SJSA1 (cell line): ENCODE data around the gene KIAA2012. TPM values are rescaled to one million over a fixed set of nuclear protein-coding genes. Genes with fewer than 3 reads are reported as not detected.

Experiments used
- DNase-seq, 2 experiments: peaks; one replicate each; pipeline ENCODE4 v3.0.0-alpha.2; 2015 to 2020; ENCODE audit warnings: low spot score in 2 of 2, low read depth in 1 of 2
- H3K27ac ChIP-seq: fragments of 250-450 bp; sonication (Bioruptor Pico); 2 replicates; pipeline ENCODE4 v1.5.1; 2020; ENCODE audit warnings: mild to moderate bottlenecking, moderate library complexity
- H3K27me3 ChIP-seq: fragments of 250-450 bp; sonication (Bioruptor Pico); replicated peaks from 2 replicates; pipeline ENCODE4 v1.5.1; 2020; ENCODE audit warnings: mild to moderate bottlenecking, moderate library complexity
- H3K36me3 ChIP-seq: fragments of 250-450 bp; sonication (Bioruptor Pico); 2 replicates; pipeline ENCODE4 v1.5.1; 2020; ENCODE audit warnings: mild to moderate bottlenecking
- H3K4me1 ChIP-seq: fragments of 250-450 bp; sonication (Bioruptor Pico); replicated peaks from 2 replicates; pipeline ENCODE4 v1.6.1; 2021; ENCODE audit warnings: mild to moderate bottlenecking
- H3K4me3 ChIP-seq: fragments of 250-450 bp; sonication (Bioruptor Pico); 2 replicates; pipeline ENCODE4 v1.5.1; 2020; ENCODE audit warnings: mild to moderate bottlenecking
- H3K9me3 ChIP-seq: fragments of 250-450 bp; sonication (Bioruptor Pico); replicated peaks from 2 replicates; pipeline ENCODE4 v1.5.1; 2020; ENCODE audit warnings: mild to moderate bottlenecking
- total RNA-seq: library from RNA; depleted of rRNA; stranded (reverse); fragments of >200 nt; shearing (Covaris generic); gene quantifications from 2 replicates; pipeline ENCODE4 v1.2.3, GENCODE V29; 2014

Gene KIAA2012
- total RNA-seq, 1 experiment from 2014 or later, result 0.03 TPM

DNA sequence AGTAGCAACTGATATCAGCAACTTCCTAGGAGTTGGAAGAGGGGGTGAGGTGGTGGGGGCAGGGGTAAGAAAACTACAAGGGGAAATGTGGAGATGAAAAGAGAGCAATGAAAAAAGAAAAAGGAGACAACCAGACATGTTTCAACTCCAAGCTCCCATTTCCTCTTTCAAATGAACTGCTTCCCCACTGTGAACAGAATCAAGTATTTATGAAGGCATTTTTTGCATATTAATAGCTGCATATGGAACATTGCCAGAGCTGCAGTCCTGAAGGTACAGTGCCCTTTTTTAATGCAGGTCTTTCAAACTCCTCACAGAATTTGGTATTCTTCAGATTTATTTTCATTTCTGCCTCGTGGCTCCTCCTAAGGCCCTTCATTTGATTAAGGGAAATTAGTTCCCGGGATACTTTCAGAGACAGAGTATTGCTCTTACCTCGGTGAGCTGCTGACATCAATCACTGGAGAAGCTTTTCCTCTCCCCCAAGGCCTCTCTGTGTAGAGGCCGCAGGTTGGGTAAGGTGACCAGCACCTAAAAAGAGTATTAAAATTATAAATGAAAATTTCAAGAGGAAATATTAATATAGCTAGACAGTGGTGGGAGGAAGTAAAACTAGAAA is 68.4 kb downstream of the KIAA2012 start:
- Histone ChIP-seq H3K4me1 (no peaks in the 10 kb centered on the region; the same call in 1 of the 2 replicates), H3K9me3 (no peaks in the 10 kb centered on the region), H3K4me3 (no peak overlapping the region), H3K36me3 (no peaks in the 10 kb centered on the region), H3K27me3 (no peaks in the 10 kb centered on the region), H3K27ac (no peak overlapping the region)
- DNase-seq, result no peak

DNA sequence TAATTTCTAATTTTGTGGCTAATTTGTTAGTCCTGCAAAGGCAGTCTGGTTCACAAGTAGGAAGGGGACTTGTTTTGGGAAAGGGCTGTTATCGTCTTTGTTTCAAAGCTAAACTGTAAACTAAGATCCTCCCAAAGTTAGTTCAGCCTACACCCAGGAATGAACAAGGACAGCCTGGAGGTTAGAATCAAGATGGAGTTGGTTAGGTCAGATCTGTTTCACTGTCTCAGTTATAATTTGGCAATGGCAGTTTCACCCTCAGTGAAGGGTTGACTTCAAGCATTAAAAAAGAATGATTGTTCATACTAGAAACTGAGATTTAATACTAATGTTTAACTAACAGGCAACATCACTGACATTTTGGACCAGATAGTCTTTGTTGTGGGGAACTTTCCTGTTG is 69.5 kb downstream of the KIAA2012 start:
- H3K27ac ChIP-seq, result no peak overlapping the region
- peaks cover 9% of the 10 kb centered on the region for H3K4me1 ChIP-seq
- H3K27me3 ChIP-seq, result no peaks in the 10 kb centered on the region
- no peak for DNase-seq
- no peak overlapping the region for H3K4me3 ChIP-seq
- H3K9me3 ChIP-seq, result no peaks in the 10 kb centered on the region
- H3K36me3 ChIP-seq, result no peaks in the 10 kb centered on the region

DNA sequence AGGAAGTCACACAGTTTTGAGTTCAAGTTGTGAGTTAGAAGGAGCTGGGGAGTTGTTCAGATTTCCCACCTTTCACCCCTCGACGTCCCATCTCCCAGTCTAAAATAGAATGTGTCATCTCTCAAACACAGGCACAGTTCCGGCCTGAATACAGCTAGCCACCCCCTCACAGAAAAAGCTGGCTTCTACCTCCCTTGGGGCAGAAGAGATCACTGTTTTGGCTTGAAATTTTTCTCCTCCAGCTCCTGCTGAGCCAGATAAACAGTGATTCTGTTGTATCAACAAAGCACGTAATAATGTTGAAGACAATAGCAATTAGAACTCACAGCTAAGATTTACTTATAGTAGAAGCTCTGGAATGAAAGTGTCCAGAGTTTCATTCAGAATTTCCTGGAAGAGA is 74.7 kb downstream of the KIAA2012 start:
- H3K9me3 ChIP-seq, result no peaks in the 10 kb centered on the region
- H3K36me3 ChIP-seq, result no peaks in the 10 kb centered on the region
- DNase-seq, result peak in 1 of 2 experiments; percentile 48
- no peak overlapping the region for H3K4me3 ChIP-seq
- no peaks in the 10 kb centered on the region for H3K27me3 ChIP-seq
- H3K4me1 ChIP-seq, result peaks cover 15% of the 10 kb centered on the region
- peak overlapping the region; percentile 32; the same call in 1 of the 2 replicates for H3K27ac ChIP-seq

DNA sequence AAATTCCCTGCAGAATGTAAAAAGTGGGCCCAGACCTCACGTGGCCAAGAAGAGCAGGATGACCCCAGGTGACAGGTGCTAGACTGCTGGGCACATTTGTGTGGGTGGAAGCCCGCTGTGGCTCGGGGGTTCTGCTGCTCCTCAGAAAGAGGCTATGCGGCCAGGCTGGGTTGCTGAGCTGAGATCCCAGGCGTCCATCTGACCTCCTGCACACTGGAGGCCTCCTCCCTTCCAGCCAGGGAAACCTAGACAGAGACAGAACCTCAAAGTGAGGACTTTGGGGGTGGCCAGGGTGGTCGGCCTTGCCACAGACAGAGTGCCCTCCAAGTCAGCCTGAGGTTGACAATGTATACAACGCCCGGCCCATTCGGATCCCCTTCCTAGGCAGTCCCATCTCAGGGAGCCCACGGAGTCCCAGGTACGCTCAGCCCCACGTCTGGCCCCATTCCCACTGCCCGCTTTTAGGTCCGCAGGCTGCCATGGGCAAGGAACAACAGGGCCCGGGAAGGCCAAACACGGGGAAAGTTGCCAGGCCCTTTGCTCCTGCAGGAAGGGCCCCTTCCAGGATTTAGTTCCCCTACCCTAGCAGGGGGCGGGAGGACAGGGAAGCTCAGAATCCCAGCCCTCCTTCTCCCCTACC is 75.6 kb downstream of the KIAA2012 start:
- H3K36me3 ChIP-seq, result no peaks in the 10 kb centered on the region
- no peaks in the 10 kb centered on the region for H3K9me3 ChIP-seq
- no peak overlapping the region for H3K4me3 ChIP-seq
- H3K27ac ChIP-seq, result no peak overlapping the region
- no peak for DNase-seq
- peaks cover 15% of the 10 kb centered on the region for H3K4me1 ChIP-seq
- H3K27me3 ChIP-seq, result no peaks in the 10 kb centered on the region

DNA sequence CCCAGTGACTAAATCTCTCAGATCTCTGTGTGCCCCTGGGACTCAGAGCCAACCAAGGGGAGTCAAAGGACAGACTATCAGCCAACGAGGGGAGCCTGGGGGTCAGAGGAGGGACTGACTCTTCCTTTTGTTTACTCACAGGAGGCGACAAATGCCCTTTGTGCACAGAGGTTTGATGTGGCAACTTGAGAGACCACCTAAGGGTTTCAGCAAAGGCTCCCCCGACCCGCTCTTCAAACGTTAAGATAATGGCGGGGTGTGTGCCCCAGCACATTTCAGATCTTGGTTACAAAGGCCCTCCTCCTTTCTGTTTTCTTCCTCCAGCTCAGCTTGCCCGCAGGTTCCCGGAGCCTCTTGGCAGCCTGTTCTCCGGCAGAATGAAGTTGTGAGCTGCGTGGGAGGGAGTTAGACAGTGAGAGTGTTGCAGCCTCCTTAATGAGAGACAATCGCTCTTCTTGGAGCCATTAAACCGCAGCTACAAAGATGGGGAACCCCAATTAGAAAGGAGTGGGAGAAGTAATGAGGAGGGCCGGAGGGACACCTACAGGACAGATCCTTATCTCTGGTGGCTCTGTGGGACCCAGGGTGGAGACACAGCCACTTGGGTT is 76.2 kb downstream of the KIAA2012 start:
- DNase-seq, result no peak
- H3K4me1 ChIP-seq, result peaks cover 15% of the 10 kb centered on the region
- H3K4me3 ChIP-seq, result no peak overlapping the region
- H3K36me3 ChIP-seq, result no peaks in the 10 kb centered on the region
- H3K27ac ChIP-seq, result no peak overlapping the region
- no peaks in the 10 kb centered on the region for H3K27me3 ChIP-seq
- no peaks in the 10 kb centered on the region for H3K9me3 ChIP-seq

DNA sequence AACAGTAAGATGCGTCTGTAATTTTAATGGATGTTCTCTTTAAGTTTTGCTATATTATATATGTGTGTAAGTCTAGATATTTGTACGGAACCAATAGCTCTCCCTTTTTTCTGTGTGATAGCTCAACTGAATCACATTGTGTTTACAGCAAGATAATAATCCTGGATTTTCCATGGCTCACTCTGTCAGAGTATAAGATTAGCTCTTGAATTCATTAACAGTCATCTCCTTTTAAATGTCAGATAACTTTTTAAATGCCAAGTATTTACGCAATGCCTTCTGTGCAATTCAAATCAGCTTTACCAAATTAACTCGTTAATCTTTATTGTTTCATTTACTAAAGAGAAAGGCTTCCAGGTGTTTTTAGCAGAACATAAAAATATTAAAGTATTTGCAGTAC is 76.9 kb downstream of the KIAA2012 start:
- no peak for DNase-seq

DNA sequence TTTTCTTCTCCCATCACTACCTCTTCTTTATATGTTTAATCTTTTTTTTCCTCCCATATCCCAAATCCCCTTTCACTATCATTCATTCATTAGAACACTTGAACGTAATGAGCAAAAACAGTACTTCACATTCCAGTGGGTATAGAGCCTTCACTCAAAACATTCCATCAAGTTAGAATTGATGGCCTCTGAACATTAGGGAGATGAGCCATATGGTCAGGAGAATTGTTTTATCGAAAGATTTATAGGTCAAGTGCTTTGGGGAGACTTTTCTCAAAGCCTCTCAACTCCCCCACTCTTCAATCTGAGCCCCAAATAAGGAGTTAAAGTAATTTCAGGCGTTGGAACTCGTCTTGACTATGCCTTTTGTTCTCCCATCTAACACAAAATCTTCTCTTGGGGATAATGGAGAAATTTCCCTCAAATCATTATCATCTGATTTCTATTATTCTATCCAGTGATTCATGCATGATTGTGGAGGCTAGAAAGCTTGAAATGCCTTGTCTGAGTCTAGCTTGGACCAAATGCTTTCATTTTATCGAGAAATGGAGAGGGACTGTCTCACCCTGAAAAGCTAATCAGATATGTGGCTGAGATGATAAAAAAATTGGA is 79.2 kb downstream of the KIAA2012 start:
- Histone ChIP-seq H3K27me3 (no peaks in the 10 kb centered on the region), H3K36me3 (no peaks in the 10 kb centered on the region), H3K9me3 (no peaks in the 10 kb centered on the region), H3K27ac (no peak overlapping the region), H3K4me3 (no peak overlapping the region), H3K4me1 (peaks cover 9% of the 10 kb centered on the region)
- no peak for DNase-seq

More for the DNA sequence above, 76.9 kb downstream of the KIAA2012 start:
- Histone ChIP-seq H3K4me1 (peaks cover 15% of the 10 kb centered on the region), H3K4me3 (no peak overlapping the region), H3K36me3 (no peaks in the 10 kb centered on the region), H3K27ac (no peak overlapping the region), H3K27me3 (no peaks in the 10 kb centered on the region), H3K9me3 (no peaks in the 10 kb centered on the region)

DNA sequence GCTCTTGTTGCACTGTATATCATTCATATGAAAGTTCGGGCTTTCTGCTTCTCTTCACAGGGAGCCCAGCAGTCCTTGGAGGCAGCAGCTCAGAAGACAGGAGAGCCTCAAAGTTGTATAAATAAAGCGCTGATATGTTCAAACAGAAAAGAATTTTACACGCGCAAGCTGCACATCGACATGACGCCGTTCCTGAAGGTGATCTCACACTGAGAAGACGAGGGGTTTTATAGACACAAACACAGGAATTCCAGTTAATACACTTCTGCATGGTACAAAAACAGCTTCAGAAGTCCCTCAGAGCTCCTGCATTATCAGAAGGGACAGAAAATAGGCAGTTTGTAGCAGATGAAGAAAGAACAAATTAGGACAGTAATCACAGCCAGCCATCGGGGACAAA is 81.6 kb downstream of the KIAA2012 start:
- Histone ChIP-seq H3K9me3 (no peaks in the 10 kb centered on the region), H3K27ac (no peak overlapping the region), H3K27me3 (no peaks in the 10 kb centered on the region), H3K4me3 (no peak overlapping the region), H3K4me1 (no peaks in the 10 kb centered on the region), H3K36me3 (no peaks in the 10 kb centered on the region)
- no peak for DNase-seq

DNA sequence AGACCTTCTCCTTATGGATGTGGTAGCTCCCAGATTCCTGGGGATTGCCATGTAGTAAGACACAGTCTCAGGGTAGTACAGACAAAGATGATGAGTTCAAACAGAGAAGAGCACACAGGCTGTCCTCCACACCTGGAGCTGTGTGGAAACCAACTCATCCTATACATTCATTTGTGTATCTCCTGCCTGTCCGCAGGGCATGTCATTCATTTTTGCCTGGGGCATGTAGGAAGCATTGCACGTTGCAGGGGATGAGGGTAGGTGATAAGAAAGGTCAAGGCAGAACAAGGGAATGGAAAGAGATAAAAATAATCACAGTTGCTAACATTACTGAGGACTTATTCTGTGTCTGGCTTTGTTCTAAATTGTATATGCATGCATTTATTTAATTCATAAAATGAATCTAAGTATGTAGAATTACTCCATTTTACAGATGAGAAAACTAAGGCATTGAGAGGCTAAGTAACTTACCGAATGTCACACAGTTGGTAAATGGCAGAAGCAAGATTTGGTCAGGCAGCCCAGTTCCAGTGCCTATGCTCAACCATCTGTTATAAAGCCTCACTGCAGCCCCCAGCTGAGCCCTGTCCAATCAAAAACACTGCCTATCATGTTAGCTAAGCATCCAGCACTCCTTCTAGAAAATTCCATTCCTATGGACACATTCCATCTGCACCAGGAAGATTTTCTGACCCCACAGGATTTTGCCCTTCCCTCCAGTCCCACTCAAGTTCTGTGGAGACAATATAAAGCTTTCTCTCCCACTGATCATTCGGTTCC is 84.3 kb downstream of the KIAA2012 start:
- H3K27me3 ChIP-seq, result no peaks in the 10 kb centered on the region
- H3K36me3 ChIP-seq, result no peaks in the 10 kb centered on the region
- no peaks in the 10 kb centered on the region for H3K4me1 ChIP-seq
- no peak overlapping the region for H3K27ac ChIP-seq
- no peak overlapping the region for H3K4me3 ChIP-seq
- no peaks in the 10 kb centered on the region for H3K9me3 ChIP-seq
- no peak for DNase-seq

DNA sequence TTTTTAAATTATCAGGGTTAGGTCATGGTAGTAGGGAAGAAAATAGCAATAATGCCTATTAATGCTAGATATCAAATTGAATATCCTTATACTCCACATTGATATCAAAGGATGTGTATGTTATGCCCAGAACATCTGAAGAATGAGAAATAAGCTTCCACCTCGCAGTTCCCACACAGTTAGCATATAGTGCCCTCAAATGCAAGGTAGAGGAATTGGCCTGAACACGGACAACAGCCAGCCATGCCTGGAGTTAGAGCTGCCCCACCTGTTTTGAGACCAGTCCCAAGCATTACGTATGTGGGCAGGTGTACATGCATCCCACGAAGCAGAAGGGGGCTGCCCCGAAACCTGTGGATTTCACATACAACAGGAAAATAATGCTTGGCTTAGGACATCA is 85.7 kb downstream of the KIAA2012 start:
- Histone ChIP-seq H3K36me3 (no peaks in the 10 kb centered on the region), H3K9me3 (no peaks in the 10 kb centered on the region), H3K27ac (no peak overlapping the region), H3K27me3 (no peaks in the 10 kb centered on the region), H3K4me1 (no peaks in the 10 kb centered on the region), H3K4me3 (no peak overlapping the region)
- DNase-seq, result no peak

DNA sequence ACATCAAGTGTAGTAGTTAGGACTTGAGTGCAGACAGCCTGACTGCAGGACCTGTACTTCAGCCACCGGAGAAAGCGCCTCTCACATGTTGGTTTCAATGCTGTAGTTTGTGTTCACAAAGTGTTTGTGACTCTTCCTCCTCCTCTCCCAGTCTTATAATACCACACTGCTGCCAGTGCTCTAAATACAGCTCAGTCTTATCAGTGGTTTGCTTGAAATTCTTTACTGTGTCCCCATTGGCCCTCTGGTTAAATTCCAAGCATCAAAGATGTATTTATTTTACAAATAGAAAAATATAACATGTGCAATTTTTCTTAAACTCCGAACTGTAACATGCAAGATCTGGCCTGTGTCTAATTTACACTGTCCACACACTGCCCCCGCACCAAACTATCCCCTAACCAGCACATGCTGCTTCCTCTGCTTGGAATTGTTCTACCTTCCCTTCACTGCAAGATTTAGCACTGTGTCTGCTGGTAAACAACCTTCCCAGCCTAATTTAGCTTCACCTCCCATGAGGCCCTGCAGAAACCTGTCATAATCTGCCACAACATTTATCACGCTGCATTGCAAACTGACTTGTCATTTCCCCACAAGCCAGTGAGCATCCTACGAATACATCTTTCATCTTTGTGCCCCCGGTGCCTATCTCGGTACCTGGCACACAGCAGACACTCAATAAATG is 88.2 kb downstream of the KIAA2012 start:
- no peaks in the 10 kb centered on the region for H3K36me3 ChIP-seq
- H3K27me3 ChIP-seq, result no peaks in the 10 kb centered on the region
- no peak overlapping the region for H3K27ac ChIP-seq
- DNase-seq, result no peak
- H3K4me3 ChIP-seq, result no peak overlapping the region
- H3K4me1 ChIP-seq, result no peaks in the 10 kb centered on the region
- H3K9me3 ChIP-seq, result no peaks in the 10 kb centered on the region

DNA sequence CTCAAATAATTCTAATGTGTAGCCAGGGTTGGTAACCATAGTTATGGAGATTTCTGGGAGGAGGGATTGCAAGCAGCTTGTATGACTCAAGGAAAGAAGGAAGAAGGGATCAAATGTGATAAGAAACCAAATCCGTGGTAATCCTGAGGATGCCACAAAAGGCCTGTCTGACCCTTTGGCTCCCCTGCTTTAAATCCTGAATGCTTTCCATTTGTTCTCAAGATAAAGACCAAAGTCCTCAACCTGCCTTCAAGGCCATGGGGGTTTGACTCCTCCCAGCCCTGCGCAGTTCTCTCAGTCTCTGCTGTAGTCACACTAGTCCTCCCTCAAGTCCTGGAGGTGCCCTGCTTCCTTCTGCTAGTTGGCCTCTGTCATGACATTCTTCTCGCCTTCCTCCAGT is 91.4 kb downstream of the KIAA2012 start:
- no peaks in the 10 kb centered on the region for H3K27me3 ChIP-seq

DNA sequence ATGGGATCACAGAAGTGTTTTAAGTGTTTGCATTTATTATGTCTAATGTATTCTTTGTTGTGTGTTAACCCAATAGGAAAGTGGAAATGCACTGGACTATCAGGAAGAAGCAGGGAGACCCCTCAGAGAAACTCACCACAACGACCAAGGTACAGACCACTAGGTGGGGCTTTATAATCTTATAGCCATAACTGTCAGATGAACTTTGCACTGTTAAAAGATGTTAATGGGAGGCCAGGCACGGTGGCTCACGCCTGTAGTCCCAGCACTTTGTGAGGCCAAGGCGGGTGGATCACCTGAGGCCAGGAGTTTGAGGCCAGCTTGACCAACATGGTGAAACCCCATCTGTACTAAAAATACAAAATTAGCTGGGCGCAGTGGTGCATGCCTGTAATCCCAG is 92.2 kb downstream of the KIAA2012 start:
- no peak overlapping the region for H3K27ac ChIP-seq

More for the DNA sequence above, 91.4 kb downstream of the KIAA2012 start:
- Histone ChIP-seq H3K4me1 (no peaks in the 10 kb centered on the region), H3K4me3 (no peak overlapping the region), H3K36me3 (no peaks in the 10 kb centered on the region), H3K27ac (no peak overlapping the region), H3K9me3 (no peaks in the 10 kb centered on the region)
- no peak for DNase-seq

More for the DNA sequence above, 92.2 kb downstream of the KIAA2012 start:
- Histone ChIP-seq H3K9me3 (no peaks in the 10 kb centered on the region), H3K4me1 (no peaks in the 10 kb centered on the region), H3K36me3 (no peaks in the 10 kb centered on the region), H3K4me3 (no peak overlapping the region), H3K27me3 (no peaks in the 10 kb centered on the region)
- no peak for DNase-seq
